Measurements from ENCODE around the gene CFAP299.

DNA sequence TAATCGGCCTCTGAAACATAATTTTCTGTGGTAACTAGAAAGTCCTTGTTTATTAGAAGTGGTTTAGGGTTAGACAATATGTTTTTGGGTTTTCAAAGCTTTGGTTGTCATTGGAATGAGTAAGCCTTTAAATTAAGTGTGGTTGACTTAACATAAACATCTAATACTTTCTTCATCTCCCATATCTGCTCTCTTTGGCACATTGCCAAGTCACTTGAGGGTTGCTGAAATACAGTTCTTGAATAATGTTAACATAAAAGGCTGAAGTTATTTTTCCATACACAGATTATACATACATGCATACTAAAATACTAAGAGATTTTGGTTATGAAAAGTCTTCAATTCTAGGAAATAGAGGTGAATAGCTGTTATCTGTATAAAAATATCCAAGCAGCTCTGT lies 453.3 kb downstream of the CFAP299 start:
- TF ChIP-seq CTCF (IDR thresholded peaks at IDR 0.05) (no peak), POLR2AphosphoS5 (IDR thresholded peaks at IDR 0.05) (no peak), POLR2A (IDR thresholded peaks at IDR 0.05) (no peak)
